Measurements from ENCODE around the gene CALY.

CALY gene

GRCh38 chr10:133349160-133349568 is 12.5 kb upstream of the CALY start:
- H3K4me1 ChIP-seq (ENCODE audit: control insufficient read depth, insufficient read depth, low read length) = no peaks in the 10 kb centered on the region
- H3K36me3 ChIP-seq (ENCODE audit: control insufficient read depth, insufficient read depth, low read length, severe bottlenecking) = no peaks in the 10 kb centered on the region
- no peak overlapping the region for H3K9ac ChIP-seq (ENCODE audit: low read length)
- DNase-seq (ENCODE audit: low read depth) = no peak
- no peaks in the 10 kb centered on the region for H3K9me3 ChIP-seq (ENCODE audit: control insufficient read depth, low read length)
- peaks cover 44% of the 10 kb centered on the region for H3K27me3 ChIP-seq (replicated peaks; ENCODE audit: control insufficient read depth, insufficient read depth, low read length)
- H3K4me3 ChIP-seq (ENCODE audit: low read length) = no peak overlapping the region

GRCh38 chr10:133347710-133348517 is 11.2 kb upstream of the CALY start:
- Histone ChIP-seq H3K4me1 (ENCODE audit: control insufficient read depth, insufficient read depth, low read length) (no peaks in the 10 kb centered on the region), H3K9me3 (ENCODE audit: control insufficient read depth, low read length) (no peaks in the 10 kb centered on the region), H3K27me3 (replicated peaks; ENCODE audit: control insufficient read depth, insufficient read depth, low read length) (peaks cover 49% of the 10 kb centered on the region), H3K9ac (ENCODE audit: low read length) (no peak overlapping the region), H3K4me3 (ENCODE audit: low read length) (no peak overlapping the region), H3K36me3 (ENCODE audit: control insufficient read depth, insufficient read depth, low read length, severe bottlenecking) (no peaks in the 10 kb centered on the region)
- DNase-seq (ENCODE audit: low read depth) = no peak

- Histone ChIP-seq H3K9ac (ENCODE audit: low read length) (no peak overlapping the region), H3K9me3 (ENCODE audit: control insufficient read depth, low read length) (no peaks in the 10 kb centered on the region), H3K4me1 (ENCODE audit: control insufficient read depth, insufficient read depth, low read length) (no peaks in the 10 kb centered on the region), H3K36me3 (ENCODE audit: control insufficient read depth, insufficient read depth, low read length, severe bottlenecking) (no peaks in the 10 kb centered on the region), H3K4me3 (ENCODE audit: low read length) (no peak overlapping the region), H3K27me3 (replicated peaks; ENCODE audit: control insufficient read depth, insufficient read depth, low read length) (peaks cover 39% of the 10 kb centered on the region)
- DNase-seq (ENCODE audit: low read depth) = no peak
Observed at GRCh38 chr10:133346413-133346812, 9.7 kb upstream of the CALY start.

- Histone ChIP-seq H3K4me1 (ENCODE audit: control insufficient read depth, insufficient read depth, low read length) (no peaks in the 10 kb centered on the region), H3K9me3 (ENCODE audit: control insufficient read depth, low read length) (no peaks in the 10 kb centered on the region), H3K27me3 (replicated peaks; ENCODE audit: control insufficient read depth, insufficient read depth, low read length) (peaks cover 32% of the 10 kb centered on the region), H3K4me3 (ENCODE audit: low read length) (no peak overlapping the region), H3K9ac (ENCODE audit: low read length) (no peak overlapping the region), H3K36me3 (ENCODE audit: control insufficient read depth, insufficient read depth, low read length, severe bottlenecking) (no peaks in the 10 kb centered on the region)
- no peak for DNase-seq (ENCODE audit: low read depth)
Observed at GRCh38 chr10:133344236-133344635, 7.5 kb upstream of the CALY start.

- Histone ChIP-seq H3K4me3 (ENCODE audit: low read length) (no peak overlapping the region), H3K27me3 (replicated peaks; ENCODE audit: control insufficient read depth, insufficient read depth, low read length) (peaks cover 34% of the 10 kb centered on the region), H3K4me1 (ENCODE audit: control insufficient read depth, insufficient read depth, low read length) (no peaks in the 10 kb centered on the region), H3K9me3 (ENCODE audit: control insufficient read depth, low read length) (no peaks in the 10 kb centered on the region), H3K9ac (ENCODE audit: low read length) (no peak overlapping the region), H3K36me3 (ENCODE audit: control insufficient read depth, insufficient read depth, low read length, severe bottlenecking) (no peaks in the 10 kb centered on the region)
- no peak for DNase-seq (ENCODE audit: low read depth)
Observed at GRCh38 chr10:133343558-133343957, 6.9 kb upstream of the CALY start.

- Histone ChIP-seq H3K4me1 (ENCODE audit: control insufficient read depth, insufficient read depth, low read length) (no peaks in the 10 kb centered on the region), H3K27me3 (replicated peaks; ENCODE audit: control insufficient read depth, insufficient read depth, low read length) (peaks cover 40% of the 10 kb centered on the region), H3K4me3 (ENCODE audit: low read length) (no peak overlapping the region), H3K36me3 (ENCODE audit: control insufficient read depth, insufficient read depth, low read length, severe bottlenecking) (no peaks in the 10 kb centered on the region), H3K9ac (ENCODE audit: low read length) (no peak overlapping the region), H3K9me3 (ENCODE audit: control insufficient read depth, low read length) (no peaks in the 10 kb centered on the region)
- DNase-seq (ENCODE audit: low read depth) = no peak
Observed at GRCh38 chr10:133342942-133343341, 6.2 kb upstream of the CALY start.

- no peaks in the 10 kb centered on the region for H3K9me3 ChIP-seq (ENCODE audit: control insufficient read depth, low read length)
- H3K27me3 ChIP-seq (replicated peaks; ENCODE audit: control insufficient read depth, insufficient read depth, low read length) = peaks cover 48% of the 10 kb centered on the region
- H3K9ac ChIP-seq (ENCODE audit: low read length) = no peak overlapping the region
- H3K4me1 ChIP-seq (ENCODE audit: control insufficient read depth, insufficient read depth, low read length) = no peaks in the 10 kb centered on the region
- no peak for DNase-seq (ENCODE audit: low read depth)
- H3K4me3 ChIP-seq (ENCODE audit: low read length) = no peak overlapping the region
- H3K36me3 ChIP-seq (ENCODE audit: control insufficient read depth, insufficient read depth, low read length, severe bottlenecking) = no peaks in the 10 kb centered on the region
Observed at GRCh38 chr10:133341983-133342382, 5.3 kb upstream of the CALY start.

- no peak for DNase-seq (ENCODE audit: low read depth)
- no peak overlapping the region for H3K4me3 ChIP-seq (ENCODE audit: low read length)
- no peaks in the 10 kb centered on the region for H3K4me1 ChIP-seq (ENCODE audit: control insufficient read depth, insufficient read depth, low read length)
- H3K27me3 ChIP-seq (replicated peaks; ENCODE audit: control insufficient read depth, insufficient read depth, low read length) = peaks cover 39% of the 10 kb centered on the region
- H3K9me3 ChIP-seq (ENCODE audit: control insufficient read depth, low read length) = no peaks in the 10 kb centered on the region
- no peak overlapping the region for H3K9ac ChIP-seq (ENCODE audit: low read length)
- no peaks in the 10 kb centered on the region for H3K36me3 ChIP-seq (ENCODE audit: control insufficient read depth, insufficient read depth, low read length, severe bottlenecking)
Observed at GRCh38 chr10:133339708-133340380, 3.1 kb upstream of the CALY start.

GRCh38 chr10:133338080-133339071 is 1.7 kb upstream of the CALY start:
- Histone ChIP-seq H3K4me3 (ENCODE audit: low read length) (no peak overlapping the region), H3K27me3 (replicated peaks; ENCODE audit: control insufficient read depth, insufficient read depth, low read length) (peaks cover 34% of the 10 kb centered on the region), H3K9ac (ENCODE audit: low read length) (no peak overlapping the region), H3K9me3 (ENCODE audit: control insufficient read depth, low read length) (no peaks in the 10 kb centered on the region), H3K36me3 (ENCODE audit: control insufficient read depth, insufficient read depth, low read length, severe bottlenecking) (no peaks in the 10 kb centered on the region), H3K4me1 (ENCODE audit: control insufficient read depth, insufficient read depth, low read length) (no peaks in the 10 kb centered on the region)
- DNase-seq (ENCODE audit: low read depth) = no peak

- H3K9ac ChIP-seq (ENCODE audit: low read length) = no peak overlapping the region
- no peak for DNase-seq (ENCODE audit: low read depth)
- peaks cover 3% of the 10 kb centered on the region for H3K9me3 ChIP-seq (ENCODE audit: control insufficient read depth, low read length)
- no peaks in the 10 kb centered on the region for H3K4me1 ChIP-seq (ENCODE audit: control insufficient read depth, insufficient read depth, low read length)
- no peaks in the 10 kb centered on the region for H3K36me3 ChIP-seq (ENCODE audit: control insufficient read depth, insufficient read depth, low read length, severe bottlenecking)
- H3K4me3 ChIP-seq (ENCODE audit: low read length) = no peak overlapping the region
- peaks cover 39% of the 10 kb centered on the region for H3K27me3 ChIP-seq (replicated peaks; ENCODE audit: control insufficient read depth, insufficient read depth, low read length)
Observed at GRCh38 chr10:133337370-133337725, 652 bp upstream of the CALY start.

GRCh38 chr10:133336118-133336576 is 549 bp downstream of the CALY start:
- H3K27me3 ChIP-seq (replicated peaks; ENCODE audit: control insufficient read depth, insufficient read depth, low read length) = peaks cover 51% of the 10 kb centered on the region
- no peak for DNase-seq (ENCODE audit: low read depth)
- no peak overlapping the region for H3K4me3 ChIP-seq (ENCODE audit: low read length)

More at GRCh38 chr10:133336118-133336576, 549 bp downstream of the CALY start:
- H3K4me1 ChIP-seq (ENCODE audit: control insufficient read depth, insufficient read depth, low read length) = no peaks in the 10 kb centered on the region
- H3K9ac ChIP-seq (ENCODE audit: low read length) = no peak overlapping the region
- peaks cover 8% of the 10 kb centered on the region for H3K9me3 ChIP-seq (ENCODE audit: control insufficient read depth, low read length)
- no peaks in the 10 kb centered on the region for H3K36me3 ChIP-seq (ENCODE audit: control insufficient read depth, insufficient read depth, low read length, severe bottlenecking)
